IMR-90 (cell line): ENCODE results near the gene TOGARAM2. TPM values are rescaled to one million over a fixed set of nuclear protein-coding genes. Genes with fewer than 3 reads are reported as not detected.

Experiments
- ATAC-seq: fragments of 200-7000 bp; cut with Tn5 transposase; 2 replicates; pipeline ENCODE4 v1.9.1; 2020; ENCODE audit warnings: low read depth, mild to moderate bottlenecking, moderate library complexity
- BruUV-seq: library from RNA; stranded (reverse); fragments of 400-500 nt; replicated peaks from 2 replicates; lab custom pipeline; 2021; lab: Mats Ljungman, UMichigan
- CTCF ChIA-PET: fragments of 300-600 bp; formaldehyde crosslinking; extraction: SDS; loops from one replicate; lab custom pipeline; 2021; ENCODE audit warnings: antibody characterized with exemption; lab: Yijun Ruan, JAX
- POLR2A ChIA-PET: fragments of 300-600 bp; sonication (Branson Sonifier 250); formaldehyde crosslinking; loops from one replicate; lab custom pipeline; 2022; ENCODE audit warnings: antibody characterized with exemption; ENCODE audit not compliant: unreplicated experiment; lab: Charles Lee
- DNase-seq: peaks from one replicate; pipeline ENCODE4 v3.0.0; 2013
- H2AFZ ChIP-seq: replicated peaks from 2 replicates; pipeline ENCODE3; 2013; ENCODE audit warnings: low read length, mild to moderate bottlenecking; ENCODE audit not compliant: poor library complexity
- H2AK5ac ChIP-seq: 2 replicates; pipeline ENCODE4 v1.6.1; 2013; ENCODE audit warnings: low read depth, low read length, inconsistent platforms
- H2AK9ac ChIP-seq: replicated peaks from 2 replicates; pipeline ENCODE3; 2013; ENCODE audit warnings: mild to moderate bottlenecking, low read depth, low read length, moderate library complexity; ENCODE audit not compliant: poor library complexity
- H2BK120ac ChIP-seq: 2 replicates; pipeline ENCODE4 v1.6.1; 2013; ENCODE audit warnings: low read depth, low read length, inconsistent platforms
- H2BK15ac ChIP-seq: 3 replicates; pipeline ENCODE4 v1.6.1; 2013; ENCODE audit warnings: low read depth, low read length, inconsistent platforms
- H2BK20ac ChIP-seq: 2 replicates; pipeline ENCODE4 v1.6.1; 2013; ENCODE audit warnings: low read depth, mild to moderate bottlenecking, inconsistent platforms, low read length, moderate library complexity
- H2BK5ac ChIP-seq: 2 replicates; pipeline ENCODE4 v1.6.1; 2013; ENCODE audit warnings: mild to moderate bottlenecking, low read depth, low read length, inconsistent platforms; ENCODE audit not compliant: poor library complexity, severe bottlenecking
- H3K14ac ChIP-seq: replicated peaks from 2 replicates; pipeline ENCODE4 v1.6.1; 2013; ENCODE audit warnings: low read depth, low read length, inconsistent platforms
- H3K18ac ChIP-seq: 2 replicates; pipeline ENCODE4 v1.6.1; 2013; ENCODE audit warnings: low read depth, low read length, control low read depth
- H3K23ac ChIP-seq: 2 replicates; pipeline ENCODE4 v1.6.1; 2013; ENCODE audit warnings: low read depth, low read length, inconsistent platforms
- H3K27ac ChIP-seq: 2 replicates; pipeline ENCODE4 v1.5.1; 2013; ENCODE audit warnings: mild to moderate bottlenecking, control low read depth, low read length; ENCODE audit not compliant: insufficient read depth
- H3K27me3 ChIP-seq: 2 replicates; pipeline ENCODE4 v1.6.1; 2013; ENCODE audit warnings: low read length; ENCODE audit not compliant: control insufficient read depth, insufficient read depth
- H3K36me3 ChIP-seq: 2 replicates; pipeline ENCODE4 v1.6.1; 2013; ENCODE audit warnings: low read length, mixed read lengths; ENCODE audit not compliant: control insufficient read depth, insufficient read depth
- H3K4ac ChIP-seq: 2 replicates; pipeline ENCODE4 v1.6.1; 2013; ENCODE audit warnings: low read depth, low read length, inconsistent platforms
- H3K4me1 ChIP-seq: 2 replicates; pipeline ENCODE4 v1.6.1; 2013; ENCODE audit warnings: low read length, mixed read lengths; ENCODE audit not compliant: control insufficient read depth, insufficient read depth
- H3K4me2 ChIP-seq: 2 replicates; pipeline ENCODE4 v1.6.1; 2013; ENCODE audit warnings: low read depth, mild to moderate bottlenecking, control low read depth, low read length, moderate library complexity
- H3K4me3 ChIP-seq: 2 replicates; pipeline ENCODE4 v1.5.1; 2013; ENCODE audit warnings: low read depth, mild to moderate bottlenecking, control low read depth, low read length, moderate library complexity; ENCODE audit not compliant: insufficient read depth
- H3K56ac ChIP-seq: 2 replicates; pipeline ENCODE4 v1.6.1; 2013; ENCODE audit warnings: low read length, inconsistent platforms; ENCODE audit not compliant: insufficient read depth; ENCODE audit errors: extremely low read depth
- H3K79me1 ChIP-seq, 2 experiments: 2 replicates each; pipeline ENCODE4 v1.6.1; 2013; ENCODE audit warnings: low read length in 2 of 2, inconsistent platforms in 1 of 2, low read depth in 1 of 2
- H3K9ac ChIP-seq: 2 replicates; pipeline ENCODE4 v1.6.1; 2013; ENCODE audit warnings: low read depth, low read length, control low read depth
- H3K9me1 ChIP-seq: 2 replicates; pipeline ENCODE4 v1.6.1; 2013; ENCODE audit warnings: low read length, inconsistent platforms; ENCODE audit not compliant: insufficient read depth
- H3K9me3 ChIP-seq: 2 replicates; pipeline ENCODE4 v1.6.1; 2013; ENCODE audit warnings: low read length; ENCODE audit not compliant: control insufficient read depth, insufficient read depth
- H4K20me1 ChIP-seq: 2 replicates; pipeline ENCODE4 v1.6.1; 2013; ENCODE audit warnings: low read length, inconsistent platforms; ENCODE audit not compliant: insufficient read depth
- H4K5ac ChIP-seq: 2 replicates; pipeline ENCODE4 v1.6.1; 2013; ENCODE audit warnings: mild to moderate bottlenecking, low read depth, low read length, control low read depth
- H4K8ac ChIP-seq, 2 experiments: 2 replicates each; pipeline ENCODE4 v1.6.1; 2013; ENCODE audit warnings: low read depth in 2 of 2, low read length in 2 of 2, control low read depth in 1 of 2, inconsistent platforms in 1 of 2
- H4K91ac ChIP-seq: 2 replicates; pipeline ENCODE4 v1.6.1; 2013; ENCODE audit warnings: low read depth, low read length, inconsistent platforms; ENCODE audit not compliant: insufficient read depth
- BHLHE40 ChIP-seq: fragments of 150-350 bp; IDR thresholded peaks from 2 replicates; pipeline ENCODE4 v1.6.1; 2016; ENCODE audit warnings: mild to moderate bottlenecking, low read depth, low read length
- CEBPB ChIP-seq: IDR thresholded peaks from 2 replicates; pipeline ENCODE4 v1.6.1; 2012; ENCODE audit warnings: low read depth, low read length, improper control_type of control experiment
- CHD1 ChIP-seq: IDR thresholded peaks from 2 replicates; pipeline ENCODE4 v1.6.1; 2012; ENCODE audit warnings: low read depth, low read length, improper control_type of control experiment
- ELK1 ChIP-seq: fragments of 150-350 bp; IDR thresholded peaks from 2 replicates; pipeline ENCODE4 v1.6.1; 2016; ENCODE audit warnings: low read depth, mild to moderate bottlenecking, low read length, moderate library complexity, borderline replicate concordance
- FOS ChIP-seq: fragments of 150-350 bp; IDR thresholded peaks from 2 replicates; pipeline ENCODE4 v1.6.1; 2016; ENCODE audit warnings: low read depth, low read length
- MAFK ChIP-seq: IDR thresholded peaks from 2 replicates; pipeline ENCODE4 v1.6.1; 2012; ENCODE audit warnings: low read depth, low read length, improper control_type of control experiment
- MAZ ChIP-seq: IDR thresholded peaks from 2 replicates; pipeline ENCODE4 v1.6.1; 2012; ENCODE audit warnings: low read depth, mild to moderate bottlenecking, low read length, improper control_type of control experiment, moderate library complexity, borderline replicate concordance
- MXI1 ChIP-seq: IDR thresholded peaks from 2 replicates; pipeline ENCODE4 v1.6.1; 2012; ENCODE audit warnings: low read depth, mild to moderate bottlenecking, low read length, moderate library complexity, borderline replicate concordance
- NFE2L2 ChIP-seq: fragments of 150-350 bp; IDR thresholded peaks from 2 replicates; pipeline ENCODE4 v1.6.1; 2016; ENCODE audit warnings: low read depth, mild to moderate bottlenecking, low read length
- POLR2A ChIP-seq: IDR thresholded peaks from 2 replicates; pipeline ENCODE4 v1.6.1; 2012; ENCODE audit warnings: mild to moderate bottlenecking, low read depth, low read length
- RAD21 ChIP-seq: IDR thresholded peaks from 2 replicates; pipeline ENCODE4 v1.6.1; 2012; ENCODE audit warnings: low read length, improper control_type of control experiment
- RCOR1 ChIP-seq: IDR thresholded peaks from 2 replicates; pipeline ENCODE4 v1.6.1; 2012; ENCODE audit warnings: mild to moderate bottlenecking, low read length, improper control_type of control experiment; ENCODE audit not compliant: insufficient replicate concordance
- RFX5 ChIP-seq: IDR thresholded peaks from 2 replicates; pipeline ENCODE4 v1.8.0; 2012; ENCODE audit warnings: low read depth, mild to moderate bottlenecking, low read length, moderate library complexity
- SMC3 ChIP-seq: fragments of 150-350 bp; IDR thresholded peaks from 2 replicates; pipeline ENCODE4 v1.6.1; 2016; ENCODE audit warnings: low read depth, mild to moderate bottlenecking, antibody characterized with exemption, low read length, moderate library complexity
- USF2 ChIP-seq: fragments of 150-350 bp; IDR thresholded peaks from 2 replicates; pipeline ENCODE4 v1.6.1; 2017; ENCODE audit warnings: mild to moderate bottlenecking, antibody characterized with exemption, low read length, low read depth
- WGBS, 2 experiments: methylation state at CpG; one replicate each; pipeline versions ENCODE4 v1.1.5 to v1.1.7; 2013; ENCODE audit warnings: missing lambda C conversion rate in 2 of 2; ENCODE audit not compliant: insufficient read length in 1 of 2; ENCODE audit errors: extremely low coverage in 2 of 2; 5-methylcytosine and 5-hydroxymethylcytosine counted together
- dilution Hi-C: fragments of 300-500 bp; cut with HindIII; formaldehyde crosslinking; loops from one replicate; pipeline ENCODE4 v1.14.3; 2018; ENCODE audit warnings: low sequenced_read_pairs; ENCODE audit not compliant: unreplicated experiment
- in situ Hi-C: fragments of 300-500 bp; cut with MboI; formaldehyde crosslinking; loops from 3 replicates; pipeline ENCODE4 v1.14.3; 2019; ENCODE audit warnings: low sequenced_read_pairs, inconsistent platforms, mixed read lengths
- intact Hi-C: fragments of 100-400 bp; cut with micrococcal nuclease; formaldehyde crosslinking; loops from 2 replicates; pipeline ENCODE4 v1.10.0; 2022
- polyA plus RNA-seq, 3 experiments: library from polyadenylated mRNA; depleted of rRNA; stranded (reverse); fragments of >200 nt; gene quantifications; 2 replicates each; pipeline ENCODE4 v1.2.3, GENCODE V29; 2012; ENCODE audit warnings: low replicate concordance in 1 of 3
- total RNA-seq: library from RNA; depleted of rRNA; stranded (reverse); fragments of >200 nt; gene quantifications from 2 replicates; pipeline ENCODE4 v1.2.3, GENCODE V29; 2012

Gene TOGARAM2
- total and polyA plus RNA-seq, 2 of the 4 experiments (the other 2 are of a cell fraction), result under 0.01 to 0.38 TPM

- CTCF ChIA-PET, result no interaction called here
- intact Hi-C loops, result no loop called here
- no peak overlapping the region for H3K27ac ChIP-seq
- no peak for TF ChIP-seq CHD1
- no peak for TF ChIP-seq RFX5
- TF ChIP-seq USF2, result no peak
- no peak for TF ChIP-seq FOS
- no peak for TF ChIP-seq POLR2A
- TF ChIP-seq RCOR1, result no peak
- TF ChIP-seq MAFK, result no peak
- TF ChIP-seq RAD21, result no peak
- TF ChIP-seq CEBPB, result no peak
- TF ChIP-seq SMC3, result no peak
- no peak for TF ChIP-seq NFE2L2
- no peak for TF ChIP-seq BHLHE40
- no peak for TF ChIP-seq MAZ
- TF ChIP-seq MXI1, result no peak
- TF ChIP-seq ELK1, result no peak
These were observed 3.8 kb upstream of the TOGARAM2 start for GRCh38 chr2:28977176-28977875.

More at GRCh38 chr2:28977176-28977875, 3.8 kb upstream of the TOGARAM2 start:
- Histone ChIP-seq H4K20me1 (no peaks in the 10 kb centered on the region), H3K9ac (no peak overlapping the region), H4K5ac (no peak overlapping the region), H2AK5ac (peak overlapping the region; percentile 37), H4K91ac (peak overlapping the region; percentile 11; the same call in 1 of the 2 replicates), H3K4me2 (no peak overlapping the region), H3K56ac (no peak overlapping the region), H3K14ac (0 out of 2 replicates have a peak overlapping the region, but pooled peaks have one; percentile 35), H2BK20ac (no peak overlapping the region), H2BK5ac (no peak overlapping the region), H3K4me1 (peaks cover 18% of the 10 kb centered on the region), H3K23ac (no peak overlapping the region), H2AFZ (peak overlapping the region; percentile 43), H3K36me3 (no peaks in the 10 kb centered on the region), H3K4ac (peak overlapping the region; percentile 59; the same call in 1 of the 2 replicates), H2BK120ac (0 out of 2 replicates have a peak overlapping the region, but pooled peaks have one; percentile 22), H2AK9ac (peak overlapping the region; percentile 40), H2BK15ac (no peak overlapping the region), H4K8ac (no peak overlapping the region), H3K9me1 (peaks cover 14% of the 10 kb centered on the region), H3K79me1 (no peaks in the 10 kb centered on the region), H3K4me3 (no peak overlapping the region), H3K27me3 (peaks cover 6% of the 10 kb centered on the region; the same call in 1 of the 2 replicates), H3K18ac (no peak overlapping the region), H3K9me3 (no peaks in the 10 kb centered on the region; the same call in 1 of the 2 replicates)
- ATAC-seq, result no peak
- WGBS, 2 experiments, result 96% methylated on average over 3 of the region's 10 CpGs; no CpG with 5 or more reads in 1 of the 2 experiments
- DNase-seq, result no peak
- in situ Hi-C loops (no loop called here), dilution Hi-C loops (no loop called here)
- no TSS peak for BruUV-seq
- POLR2A ChIA-PET, result no interaction called here
